HCT116 (cell line): ENCODE results near the gene ADAMTS6.

Experiments
- CTCF ChIP-seq, 3 experiments: fragments of 200-600 bp in 1 of 3; sonication (generic) in 1 of 3; IDR thresholded peaks in 2 of 3; conservative IDR thresholded peaks in 1 of 3; 2 replicates each; pipeline ENCODE4 v1.5.1; 2012 to 2017; ENCODE audit warnings: low read depth in 2 of 3, low read length in 2 of 3, antibody characterized with exemption in 1 of 3, borderline replicate concordance in 1 of 3, control low read depth in 1 of 3, mild to moderate bottlenecking in 1 of 3, mixed read lengths in 1 of 3, mixed run types in 1 of 3, moderate library complexity in 1 of 3; ENCODE audit not compliant: insufficient read depth in 1 of 3
- POLR2AphosphoS5 ChIP-seq: IDR thresholded peaks from 2 replicates; pipeline ENCODE4 v1.6.1; 2011; ENCODE audit warnings: mild to moderate bottlenecking, low read depth, low read length, moderate library complexity
- RAD21 ChIP-seq: IDR thresholded peaks from 2 replicates; pipeline ENCODE4 v1.6.1; 2012; ENCODE audit warnings: low read depth, mild to moderate bottlenecking
- ZNF274 ChIP-seq: fragments of 200-500 bp; sonication (Bioruptor generic); IDR thresholded peaks from 2 replicates; pipeline ENCODE4 v1.6.1; 2014; ENCODE audit warnings: mild to moderate bottlenecking, low read depth, low read length, inconsistent platforms
- TF ChIP-seq, protein P1 (sequence below): IDR thresholded peaks from 2 replicates; pipeline ENCODE4 v1.6.1; 2012

DNA sequence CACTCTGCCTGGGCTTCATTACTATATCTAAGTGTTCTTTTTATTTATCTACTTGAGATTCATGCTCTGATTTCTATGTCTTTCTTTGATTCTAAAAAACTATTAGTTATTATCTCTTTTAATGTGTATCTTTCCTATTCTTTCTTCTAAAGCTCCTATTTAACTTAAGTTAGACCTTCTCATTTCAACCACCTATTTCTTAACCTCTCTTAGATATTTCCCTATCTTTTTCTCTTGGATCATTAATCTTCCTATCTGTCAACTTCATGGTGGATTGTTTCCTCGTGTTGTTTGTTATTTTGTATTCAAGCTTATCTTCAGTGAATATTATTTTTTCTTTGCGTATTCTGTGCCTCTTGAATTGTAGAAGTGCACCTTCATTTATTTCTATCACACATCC is 202.1 kb downstream of the ADAMTS6 start:
- TF ChIP-seq, protein P1, sequence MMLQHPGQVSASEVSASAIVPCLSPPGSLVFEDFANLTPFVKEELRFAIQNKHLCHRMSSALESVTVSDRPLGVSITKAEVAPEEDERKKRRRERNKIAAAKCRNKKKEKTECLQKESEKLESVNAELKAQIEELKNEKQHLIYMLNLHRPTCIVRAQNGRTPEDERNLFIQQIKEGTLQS = no peak
- TF ChIP-seq CTCF (IDR thresholded peaks at IDR 0.05 in 2 of 3, conservative IDR thresholded peaks at IDR 0.05 in 1 of 3; ENCODE audit: borderline replicate concordance in 1 of 3, insufficient read depth in 1 of 3, low read depth in 2 of 3, low read length in 2 of 3) = no peak
- no peak for TF ChIP-seq POLR2AphosphoS5
- TF ChIP-seq RAD21 = no peak
- TF ChIP-seq ZNF274 = no peak
